Upper lobe of left lung (tissue), 4 donors: ENCODE data around the gene ZNF385D.

Experiments used
- EP300 ChIP-seq, 4 donors: sonication (generic); formaldehyde crosslinking; IDR thresholded peaks; one replicate each; pipeline ENCODE4 v1.5.1; 2017; ENCODE audit warnings: antibody characterized with exemption in 4 of 4, control low read depth in 2 of 4
- POLR2A ChIP-seq, 4 donors: fragments of 450-650 bp; IDR thresholded peaks; one replicate each; pipeline ENCODE4 v1.5.1; 2016 to 2017; ENCODE audit warnings: antibody characterized with exemption in 4 of 4, mild to moderate bottlenecking in 2 of 4
- POLR2AphosphoS5 ChIP-seq, 2 donors: sonication (generic); formaldehyde crosslinking; IDR thresholded peaks; one replicate each; pipeline ENCODE4 v1.5.1; 2017; ENCODE audit warnings: antibody characterized with exemption in 2 of 2
- TF ChIP-seq, protein P1 (sequence below), 6 experiments: fragments of 450-650 bp in 4 of 6; fragments of 200-600 bp in 2 of 6; sonication (generic) in 2 of 6; IDR thresholded peaks; one replicate each; pipeline ENCODE4 v1.5.1; 2016 to 2019; ENCODE audit warnings: antibody characterized with exemption in 6 of 6

DNA sequence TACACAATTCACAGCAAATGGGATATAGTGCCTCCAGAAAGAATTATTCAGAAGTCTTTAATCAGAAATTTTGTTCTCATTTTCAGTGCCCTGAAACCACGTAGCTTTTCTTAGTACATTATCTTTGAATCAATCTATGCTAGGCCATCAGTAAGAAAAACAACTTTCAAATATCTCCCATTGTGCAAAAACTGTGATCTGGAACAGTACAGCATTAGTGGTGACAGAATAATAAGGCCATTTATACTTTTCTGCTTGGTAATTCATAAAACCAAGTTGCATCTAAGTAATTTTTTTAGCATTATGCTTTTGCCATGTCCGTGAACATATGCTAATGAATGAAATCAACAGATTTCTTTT, 35.4 kb upstream of the ZNF385D start:
- TF ChIP-seq POLR2A (IDR thresholded peaks at IDR 0.05) (no peak), POLR2AphosphoS5 (IDR thresholded peaks at IDR 0.05) (no peak), EP300 (IDR thresholded peaks at IDR 0.05) (no peak)
- TF ChIP-seq, protein P1, sequence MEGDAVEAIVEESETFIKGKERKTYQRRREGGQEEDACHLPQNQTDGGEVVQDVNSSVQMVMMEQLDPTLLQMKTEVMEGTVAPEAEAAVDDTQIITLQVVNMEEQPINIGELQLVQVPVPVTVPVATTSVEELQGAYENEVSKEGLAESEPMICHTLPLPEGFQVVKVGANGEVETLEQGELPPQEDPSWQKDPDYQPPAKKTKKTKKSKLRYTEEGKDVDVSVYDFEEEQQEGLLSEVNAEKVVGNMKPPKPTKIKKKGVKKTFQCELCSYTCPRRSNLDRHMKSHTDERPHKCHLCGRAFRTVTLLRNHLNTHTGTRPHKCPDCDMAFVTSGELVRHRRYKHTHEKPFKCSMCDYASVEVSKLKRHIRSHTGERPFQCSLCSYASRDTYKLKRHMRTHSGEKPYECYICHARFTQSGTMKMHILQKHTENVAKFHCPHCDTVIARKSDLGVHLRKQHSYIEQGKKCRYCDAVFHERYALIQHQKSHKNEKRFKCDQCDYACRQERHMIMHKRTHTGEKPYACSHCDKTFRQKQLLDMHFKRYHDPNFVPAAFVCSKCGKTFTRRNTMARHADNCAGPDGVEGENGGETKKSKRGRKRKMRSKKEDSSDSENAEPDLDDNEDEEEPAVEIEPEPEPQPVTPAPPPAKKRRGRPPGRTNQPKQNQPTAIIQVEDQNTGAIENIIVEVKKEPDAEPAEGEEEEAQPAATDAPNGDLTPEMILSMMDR (IDR thresholded peaks at IDR 0.05) = no peak
